Endothelial cell of umbilical vein (primary cell): ENCODE measurements around the gene C17orf100.

Experiments used
- CTCF ChIP-seq, 2 donors: IDR thresholded peaks; 1 replicate in 1 of 2; 2 replicates in 1 of 2; pipeline ENCODE4 v1.5.1; 2011; ENCODE audit warnings: low read length in 2 of 2, mild to moderate bottlenecking in 2 of 2, moderate library complexity in 2 of 2, control low read depth in 1 of 2, inconsistent platforms in 1 of 2, low read depth in 1 of 2; ENCODE audit not compliant: insufficient read depth in 1 of 2; ENCODE audit errors: extremely low read depth in 1 of 2
- POLR2AphosphoS5 ChIP-seq: IDR thresholded peaks from 2 replicates; pipeline ENCODE4 v1.6.1; 2012; ENCODE audit warnings: low read depth, mild to moderate bottlenecking, control low read depth, low read length, moderate library complexity; ENCODE audit not compliant: insufficient read depth

- TF ChIP-seq CTCF (IDR thresholded peaks at IDR 0.05; ENCODE audit: extremely low read depth in 1 of 2, insufficient read depth in 1 of 2, low read depth in 1 of 2, low read length in 2 of 2) (no peak), POLR2AphosphoS5 (no peak)
These were observed 25.2 kb downstream of the C17orf100 start for GRCh38 chr17:6676802-6677157.
